SK-N-SH (cell line): ENCODE data around the gene DNAJC15. TPM values are rescaled to one million over a fixed set of nuclear protein-coding genes. Genes with fewer than 3 reads are reported as not detected.

ENCODE experiments used
- CTCF ChIA-PET: fragments of 300-600, 350-600 bp; formaldehyde crosslinking; extraction: SDS; loops from one replicate; lab custom pipeline; 2021; lab: Yijun Ruan, JAX
- POLR2A ChIA-PET: fragments of 350-600 bp; sonication (Branson Sonifier 250); formaldehyde crosslinking; extraction: SDS; loops from one replicate; lab custom pipeline; 2020; ENCODE audit warnings: antibody characterized with exemption, inconsistent platforms; lab: Yijun Ruan, JAX
- DNase-seq: peaks from one replicate; pipeline ENCODE4 v3.0.0; 2012
- H2AFZ ChIP-seq: fragments of 200-600 bp; sonication (generic); 2 replicates; pipeline ENCODE4 v1.8.1; 2016; ENCODE audit warnings: antibody characterized with exemption, mild to moderate bottlenecking, low read depth
- H3F3A ChIP-seq: fragments of 200-600 bp; sonication (generic); replicated peaks from 2 replicates; pipeline ENCODE3; 2016; ENCODE audit warnings: antibody characterized with exemption, mild to moderate bottlenecking; ENCODE audit not compliant: insufficient read depth
- H3K27ac ChIP-seq, 2 experiments: fragments of 200-500 bp in 1 of 2; fragments of 200-600 bp in 1 of 2; sonication (Bioruptor generic) in 1 of 2; sonication (generic), shearing (Covaris generic) in 1 of 2; 2 replicates each; pipeline versions ENCODE4 v1.5.1 to v1.6.1; 2014 to 2016; ENCODE audit warnings: low read depth in 2 of 2, inconsistent platforms in 1 of 2, low read length in 1 of 2, mild to moderate bottlenecking in 1 of 2, mixed read lengths in 1 of 2
- H3K27me3 ChIP-seq: fragments of 200-600 bp; sonication (generic), shearing (Covaris generic); 2 replicates; pipeline ENCODE4 v1.6.1; 2016; ENCODE audit warnings: mixed run types; ENCODE audit not compliant: insufficient read depth
- H3K36me3 ChIP-seq, 2 experiments: fragments of 200-500 bp in 1 of 2; fragments of 200-600 bp in 1 of 2; sonication (Bioruptor generic) in 1 of 2; sonication (generic) in 1 of 2; replicated peaks in 1 of 2; 2 replicates each; pipeline versions ENCODE3 to v1.5.1; 2014 to 2016; ENCODE audit warnings: low read length in 1 of 2, mild to moderate bottlenecking in 1 of 2; ENCODE audit not compliant: insufficient read depth in 2 of 2, control insufficient read depth in 1 of 2
- H3K4me1 ChIP-seq, 2 experiments: fragments of 200-500 bp in 1 of 2; fragments of 200-600 bp in 1 of 2; sonication (Bioruptor generic) in 1 of 2; sonication (generic), shearing (Covaris generic) in 1 of 2; 2 replicates each; pipeline versions ENCODE4 v1.5.1 to v1.6.1; 2014 to 2016; ENCODE audit warnings: low read depth in 1 of 2, low read length in 1 of 2, mixed run types in 1 of 2; ENCODE audit not compliant: insufficient read depth in 2 of 2, control insufficient read depth in 1 of 2
- H3K4me2 ChIP-seq: fragments of 200-600 bp; sonication (generic), shearing (Covaris generic); 2 replicates; pipeline ENCODE4 v1.6.1; 2017; ENCODE audit warnings: mixed run types
- H3K4me3 ChIP-seq, 2 experiments: fragments of 200-500 bp in 1 of 2; fragments of 200-600 bp in 1 of 2; sonication (Bioruptor generic) in 1 of 2; sonication (generic), shearing (Covaris generic) in 1 of 2; 2 replicates each; pipeline versions ENCODE4 v1.5.1 to v1.8.1; 2014 to 2016; ENCODE audit warnings: low read depth in 2 of 2, inconsistent platforms in 1 of 2, low read length in 1 of 2, mild to moderate bottlenecking in 1 of 2, mixed read lengths in 1 of 2, moderate library complexity in 1 of 2
- H3K79me2 ChIP-seq: fragments of 200-600 bp; sonication (generic); 2 replicates; pipeline ENCODE4 v1.8.1; 2017; ENCODE audit warnings: mild to moderate bottlenecking; ENCODE audit not compliant: insufficient read depth
- H3K9ac ChIP-seq: fragments of 200-600 bp; sonication (generic); 2 replicates; pipeline ENCODE4 v1.6.1; 2017; ENCODE audit warnings: mixed run types
- H3K9me2 ChIP-seq: fragments of 200-600 bp; sonication (generic); 2 replicates; pipeline ENCODE4 v1.6.1; 2017; ENCODE audit warnings: mixed run types
- H3K9me3 ChIP-seq: fragments of 200-600 bp; sonication (generic); 2 replicates; pipeline ENCODE4 v1.6.1; 2017; ENCODE audit warnings: mixed run types, mild to moderate bottlenecking, moderate library complexity
- H4K20me1 ChIP-seq: fragments of 200-600 bp; sonication (generic); 2 replicates; pipeline ENCODE4 v1.6.1; 2017; ENCODE audit warnings: mild to moderate bottlenecking, mixed run types; ENCODE audit not compliant: insufficient read depth
- EP300 ChIP-seq, 2 experiments: IDR thresholded peaks; 2 replicates each; pipeline versions ENCODE4 v1.4.0 to v1.6.1; 2012; ENCODE audit warnings: borderline replicate concordance in 1 of 2, low read depth in 1 of 2, low read length in 1 of 2
- FOSL2 ChIP-seq: IDR thresholded peaks from 2 replicates; pipeline ENCODE4 v1.4.0; 2012; ENCODE audit warnings: low read depth, mild to moderate bottlenecking, moderate library complexity, borderline replicate concordance
- FOXJ3 ChIP-seq: sonication (generic); formaldehyde crosslinking; IDR thresholded peaks from 2 replicates; pipeline ENCODE4 v1.5.1; 2020; ENCODE audit warnings: mild to moderate bottlenecking, missing genetic modification reagents
- GABPA ChIP-seq: IDR thresholded peaks from 2 replicates; pipeline ENCODE4 v1.4.0; 2012; ENCODE audit warnings: low read depth, mild to moderate bottlenecking
- GATA2 ChIP-seq: sonication (generic); formaldehyde crosslinking; IDR thresholded peaks from 2 replicates; pipeline ENCODE4 v1.5.0; 2020; ENCODE audit warnings: mild to moderate bottlenecking, missing genetic modification reagents
- RCOR1 ChIP-seq: fragments of 150-350 bp; IDR thresholded peaks from 2 replicates; pipeline ENCODE4 v1.6.1; 2017; ENCODE audit warnings: antibody characterized with exemption, low read length
- RXRA ChIP-seq: IDR thresholded peaks from 2 replicates; pipeline ENCODE4 v1.4.0; 2012; ENCODE audit warnings: low read depth, mild to moderate bottlenecking, borderline replicate concordance
- SIN3A ChIP-seq: IDR thresholded peaks from 2 replicates; pipeline ENCODE4 v1.6.1; 2012; ENCODE audit warnings: low read depth, mild to moderate bottlenecking, low read length, moderate library complexity, borderline replicate concordance
- TAF1 ChIP-seq: IDR thresholded peaks from 2 replicates; pipeline ENCODE4 v1.6.1; 2012; ENCODE audit warnings: low read depth, mild to moderate bottlenecking, low read length, moderate library complexity, borderline replicate concordance
- TEAD4 ChIP-seq: IDR thresholded peaks from 2 replicates; pipeline ENCODE4 v1.4.0; 2012; ENCODE audit warnings: mild to moderate bottlenecking, borderline replicate concordance; ENCODE audit not compliant: insufficient read depth
- USF1 ChIP-seq: IDR thresholded peaks from 2 replicates; pipeline ENCODE4 v1.4.0; 2012; ENCODE audit warnings: low read depth, borderline replicate concordance
- WGBS: methylation state at CpG from one replicate; pipeline ENCODE4 v1.1.6; 2017; ENCODE audit warnings: low lambda C conversion rate; 5-methylcytosine and 5-hydroxymethylcytosine counted together
- polyA plus RNA-seq, 3 experiments: library from polyadenylated mRNA; depleted of rRNA; stranded (reverse); fragments of >200 nt; gene quantifications; 2 replicates each; pipeline ENCODE4 v1.2.3, GENCODE V29; 2012
- TF ChIP-seq, protein P1 (sequence below): IDR thresholded peaks from 2 replicates; pipeline ENCODE4 v1.4.0; 2012; ENCODE audit warnings: low read depth, borderline replicate concordance

DNAJC15 gene
- polyA plus RNA-seq, 1 of the 3 experiments (the other 2 are of a cell fraction) = 18.4 TPM

GRCh38 chr13:43079392-43079931, 56.1 kb downstream of the DNAJC15 start:
- Histone ChIP-seq H3K27ac (no peak overlapping the region), H3K4me2 (no peak overlapping the region), H3F3A (no peaks in the 10 kb centered on the region), H3K36me3 (peaks cover 0 to 7% of the 10 kb centered on the region in 2 experiments), H3K4me1 (peaks cover 0 to 3% of the 10 kb centered on the region in 2 experiments; a peak in 1 of 4 replicates), H3K4me3 (no peak overlapping the region), H4K20me1 (no peaks in the 10 kb centered on the region), H3K79me2 (peaks cover 3% of the 10 kb centered on the region; the same call in 1 of the 2 replicates), H3K9me2 (no peaks in the 10 kb centered on the region), H3K9me3 (no peaks in the 10 kb centered on the region), H3K9ac (no peak overlapping the region), H2AFZ (no peak overlapping the region), H3K27me3 (no peaks in the 10 kb centered on the region)
- 91% methylated on average over 2 of the region's 2 CpGs for WGBS
- TF ChIP-seq TAF1 (no peak), GABPA (no peak), USF1 (no peak), GATA2 (CRISPR knock-in tag) (no peak)
- no peak for DNase-seq
- CTCF ChIA-PET = interaction anchor here (1.5 to 2.6 kb wide), 2 partner anchors 18 to 725 kb away, joined by 3 to 10 read pairs; no protein-coding TSS in a partner anchor
- POLR2A ChIA-PET = no interaction called here

GRCh38 chr13:43080199-43080598, 56.8 kb downstream of the DNAJC15 start:
- CTCF ChIA-PET = interaction anchor here (1.5 to 2.6 kb wide), 2 partner anchors 17 to 724 kb away, joined by 3 to 10 read pairs; no protein-coding TSS in a partner anchor

More at GRCh38 chr13:43080199-43080598, 56.8 kb downstream of the DNAJC15 start:
- no peak overlapping the region for H3K9ac ChIP-seq
- POLR2A ChIA-PET = no interaction called here
- H3K79me2 ChIP-seq = no peaks in the 10 kb centered on the region
- no peaks in the 10 kb centered on the region for H3K9me3 ChIP-seq
- H3K36me3 ChIP-seq = peaks cover 0 to 7% of the 10 kb centered on the region in 2 experiments
- no peak overlapping the region for H3K4me3 ChIP-seq
- H3K27ac ChIP-seq = no peak overlapping the region
- no peaks in the 10 kb centered on the region for H4K20me1 ChIP-seq
- no peaks in the 10 kb centered on the region for H3K9me2 ChIP-seq
- peaks cover 0 to 3% of the 10 kb centered on the region in 2 experiments; a peak in 1 of 4 replicates for H3K4me1 ChIP-seq
- no peak overlapping the region for H3K4me2 ChIP-seq
- TF ChIP-seq RXRA (no peak), TEAD4 (no peak), EP300 (IDR thresholded peaks at IDR 0.05; ENCODE audit: borderline replicate concordance in 1 of 2, low read depth in 1 of 2, low read length in 1 of 2) (no peak), SIN3A (no peak), FOSL2 (no peak), FOXJ3 (CRISPR knock-in tag) (no peak), GATA2 (CRISPR knock-in tag) (no peak), RCOR1 (no peak)
- TF ChIP-seq, protein P1, sequence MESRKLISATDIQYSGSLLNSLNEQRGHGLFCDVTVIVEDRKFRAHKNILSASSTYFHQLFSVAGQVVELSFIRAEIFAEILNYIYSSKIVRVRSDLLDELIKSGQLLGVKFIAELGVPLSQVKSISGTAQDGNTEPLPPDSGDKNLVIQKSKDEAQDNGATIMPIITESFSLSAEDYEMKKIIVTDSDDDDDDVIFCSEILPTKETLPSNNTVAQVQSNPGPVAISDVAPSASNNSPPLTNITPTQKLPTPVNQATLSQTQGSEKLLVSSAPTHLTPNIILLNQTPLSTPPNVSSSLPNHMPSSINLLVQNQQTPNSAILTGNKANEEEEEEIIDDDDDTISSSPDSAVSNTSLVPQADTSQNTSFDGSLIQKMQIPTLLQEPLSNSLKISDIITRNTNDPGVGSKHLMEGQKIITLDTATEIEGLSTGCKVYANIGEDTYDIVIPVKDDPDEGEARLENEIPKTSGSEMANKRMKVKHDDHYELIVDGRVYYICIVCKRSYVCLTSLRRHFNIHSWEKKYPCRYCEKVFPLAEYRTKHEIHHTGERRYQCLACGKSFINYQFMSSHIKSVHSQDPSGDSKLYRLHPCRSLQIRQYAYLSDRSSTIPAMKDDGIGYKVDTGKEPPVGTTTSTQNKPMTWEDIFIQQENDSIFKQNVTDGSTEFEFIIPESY = no peak
- H2AFZ ChIP-seq = no peak overlapping the region
- H3F3A ChIP-seq = no peaks in the 10 kb centered on the region
- 98% methylated on average over 3 of the region's 3 CpGs for WGBS
- no peak for DNase-seq
- H3K27me3 ChIP-seq = no peaks in the 10 kb centered on the region
